ENCODE measurements around the gene RFTN1.

The RFTN1 gene

DNA sequence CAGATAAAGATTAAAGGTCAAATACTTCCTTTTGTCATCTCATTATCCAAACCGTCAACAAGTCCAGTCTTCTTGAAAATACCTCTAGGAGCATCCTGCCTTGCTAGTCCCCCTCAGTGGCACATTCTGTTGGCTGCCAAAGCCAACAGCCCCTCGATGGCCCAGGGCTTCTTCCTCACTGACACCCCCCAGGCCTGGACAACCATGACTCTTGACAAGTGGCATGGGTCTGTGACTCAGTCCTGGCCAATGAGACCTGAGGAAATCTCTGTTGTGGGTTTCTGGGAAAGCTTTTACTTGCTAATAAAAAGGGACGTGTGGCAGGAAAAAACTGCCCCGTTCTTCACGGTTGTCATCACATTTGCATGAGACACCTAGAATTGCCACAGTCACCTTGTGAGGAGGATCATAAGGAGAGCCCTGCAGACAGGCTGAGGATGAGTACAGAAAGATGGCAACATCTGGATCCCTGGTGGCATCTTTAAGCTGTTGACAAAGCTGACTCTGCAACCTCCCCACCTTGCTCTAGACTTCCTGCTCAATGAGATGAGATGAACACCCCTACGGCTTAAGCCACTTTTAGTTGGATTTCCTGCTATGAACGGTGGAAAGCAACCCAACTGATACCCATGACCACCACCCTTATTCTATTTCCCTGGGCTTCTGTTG lies 167.0 kb downstream of the RFTN1 start:
- TF ChIP-seq, protein P1, sequence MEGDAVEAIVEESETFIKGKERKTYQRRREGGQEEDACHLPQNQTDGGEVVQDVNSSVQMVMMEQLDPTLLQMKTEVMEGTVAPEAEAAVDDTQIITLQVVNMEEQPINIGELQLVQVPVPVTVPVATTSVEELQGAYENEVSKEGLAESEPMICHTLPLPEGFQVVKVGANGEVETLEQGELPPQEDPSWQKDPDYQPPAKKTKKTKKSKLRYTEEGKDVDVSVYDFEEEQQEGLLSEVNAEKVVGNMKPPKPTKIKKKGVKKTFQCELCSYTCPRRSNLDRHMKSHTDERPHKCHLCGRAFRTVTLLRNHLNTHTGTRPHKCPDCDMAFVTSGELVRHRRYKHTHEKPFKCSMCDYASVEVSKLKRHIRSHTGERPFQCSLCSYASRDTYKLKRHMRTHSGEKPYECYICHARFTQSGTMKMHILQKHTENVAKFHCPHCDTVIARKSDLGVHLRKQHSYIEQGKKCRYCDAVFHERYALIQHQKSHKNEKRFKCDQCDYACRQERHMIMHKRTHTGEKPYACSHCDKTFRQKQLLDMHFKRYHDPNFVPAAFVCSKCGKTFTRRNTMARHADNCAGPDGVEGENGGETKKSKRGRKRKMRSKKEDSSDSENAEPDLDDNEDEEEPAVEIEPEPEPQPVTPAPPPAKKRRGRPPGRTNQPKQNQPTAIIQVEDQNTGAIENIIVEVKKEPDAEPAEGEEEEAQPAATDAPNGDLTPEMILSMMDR (conservative IDR thresholded peaks at IDR 0.05; ENCODE audit: low read length): no peak
- TF ChIP-seq EZH2phosphoT487 (IDR thresholded peaks at IDR 0.05; ENCODE audit: borderline replicate concordance): no peak
- no peaks in the 10 kb centered on the region for H3K79me2 ChIP-seq (ENCODE audit: insufficient read depth, low read length)
- H3F3A ChIP-seq (ENCODE audit: low read depth): no peaks in the 10 kb centered on the region
- H3K9me3 ChIP-seq (ENCODE audit: insufficient read depth, low read depth, low read length): 0 out of 2 replicates have a peak, but pooled peaks cover 6% of the 10 kb centered on the region
- no peaks in the 10 kb centered on the region for H3K27me3 ChIP-seq (ENCODE audit: insufficient read depth, low read length, poor library complexity, severe bottlenecking)
- H2AFZ ChIP-seq (ENCODE audit: low read length): no peak overlapping the region
- H3K4me3 ChIP-seq (ENCODE audit: low read length, poor library complexity, severe bottlenecking): no peak overlapping the region
- no peaks in the 10 kb centered on the region for H4K20me1 ChIP-seq (ENCODE audit: insufficient read depth, low read length, poor library complexity, severe bottlenecking)
- H3K9ac ChIP-seq (ENCODE audit: low read depth, low read length, poor library complexity, severe bottlenecking): no peak overlapping the region
- no peaks in the 10 kb centered on the region for H3K4me1 ChIP-seq (ENCODE audit: insufficient read depth, low read length, poor library complexity, severe bottlenecking)
- H3K36me3 ChIP-seq (ENCODE audit: insufficient read depth, low read length): peaks cover 82% of the 10 kb centered on the region; the same call in 1 of the 2 replicates
- no peak overlapping the region for H3K4me2 ChIP-seq (ENCODE audit: low read depth, low read length, poor library complexity, severe bottlenecking)
- H3K9me2 ChIP-seq (replicated peaks; ENCODE audit: low read depth, low read length): no peaks in the 10 kb centered on the region

DNA sequence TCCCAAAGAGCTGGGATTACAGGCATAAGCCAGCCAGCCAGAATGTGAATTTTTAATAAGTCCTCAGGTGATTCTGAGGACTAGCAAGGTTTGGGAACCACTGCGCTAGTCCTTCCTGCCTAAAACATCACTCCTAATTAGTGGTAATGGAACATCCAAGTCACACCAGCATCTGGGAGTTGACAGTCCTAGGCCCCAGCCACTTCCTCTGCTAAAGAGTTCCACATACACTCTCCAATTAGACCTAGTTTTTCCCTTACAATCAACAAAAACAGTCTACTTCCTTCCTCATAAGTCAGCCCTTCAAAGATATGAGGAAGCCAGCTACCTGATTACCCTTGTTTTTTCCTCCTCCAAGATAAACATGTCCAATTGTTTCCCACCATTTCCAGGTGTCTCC lies 170.4 kb downstream of the RFTN1 start:
- no peak for TF ChIP-seq EZH2phosphoT487 (IDR thresholded peaks at IDR 0.05; ENCODE audit: borderline replicate concordance)
- TF ChIP-seq, protein P1 (conservative IDR thresholded peaks at IDR 0.05; ENCODE audit: low read length): no peak
- no peaks in the 10 kb centered on the region for H3K27me3 ChIP-seq (ENCODE audit: insufficient read depth, low read length, poor library complexity, severe bottlenecking)
- H3K9me2 ChIP-seq (replicated peaks; ENCODE audit: low read depth, low read length): no peaks in the 10 kb centered on the region
- H4K20me1 ChIP-seq (ENCODE audit: insufficient read depth, low read length, poor library complexity, severe bottlenecking): no peaks in the 10 kb centered on the region
- no peak overlapping the region for H3K4me3 ChIP-seq (ENCODE audit: low read length, poor library complexity, severe bottlenecking)
- H3K79me2 ChIP-seq (ENCODE audit: insufficient read depth, low read length): peaks cover 12% of the 10 kb centered on the region; the same call in 1 of the 2 replicates
- no peaks in the 10 kb centered on the region for H3F3A ChIP-seq (ENCODE audit: low read depth)
- H3K9me3 ChIP-seq (ENCODE audit: insufficient read depth, low read depth, low read length): 0 out of 2 replicates have a peak, but pooled peaks cover 6% of the 10 kb centered on the region
- peaks cover 49% of the 10 kb centered on the region; the same call in 1 of the 2 replicates for H3K36me3 ChIP-seq (ENCODE audit: insufficient read depth, low read length)
- H3K4me2 ChIP-seq (ENCODE audit: low read depth, low read length, poor library complexity, severe bottlenecking): no peak overlapping the region
- no peak overlapping the region for H2AFZ ChIP-seq (ENCODE audit: low read length)
- H3K4me1 ChIP-seq (ENCODE audit: insufficient read depth, low read length, poor library complexity, severe bottlenecking): peaks cover 29% of the 10 kb centered on the region
- H3K9ac ChIP-seq (ENCODE audit: low read depth, low read length, poor library complexity, severe bottlenecking): no peak overlapping the region

DNA sequence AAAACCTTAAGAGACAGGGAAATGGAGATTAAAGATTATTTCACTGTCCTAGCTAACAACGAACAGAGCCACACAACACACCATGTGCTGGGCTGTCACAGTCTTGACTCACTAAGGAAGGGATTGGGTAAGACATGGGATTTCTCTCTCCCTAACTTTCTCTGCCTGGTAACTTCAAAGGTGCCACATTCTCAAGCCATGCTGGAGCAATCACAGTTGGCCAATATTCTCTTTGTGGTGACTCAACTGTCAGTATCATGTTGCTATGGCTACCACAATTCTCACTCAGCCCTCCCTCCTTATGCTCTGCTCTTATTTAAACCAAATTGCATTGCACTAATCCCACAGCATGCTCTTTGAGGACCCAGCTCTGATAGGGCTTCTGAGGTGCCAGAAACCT lies 174.5 kb downstream of the RFTN1 start:
- Histone ChIP-seq H3K9ac (ENCODE audit: low read depth, low read length, poor library complexity, severe bottlenecking) (peak overlapping the region; percentile 31), H3K36me3 (ENCODE audit: insufficient read depth, low read length) (peaks cover 27% of the 10 kb centered on the region; the same call in 1 of the 2 replicates), H3K79me2 (ENCODE audit: insufficient read depth, low read length) (peaks cover 37% of the 10 kb centered on the region; the same call in 1 of the 2 replicates), H4K20me1 (ENCODE audit: insufficient read depth, low read length, poor library complexity, severe bottlenecking) (no peaks in the 10 kb centered on the region), H2AFZ (ENCODE audit: low read length) (no peak overlapping the region), H3K4me1 (ENCODE audit: insufficient read depth, low read length, poor library complexity, severe bottlenecking) (peaks cover 42% of the 10 kb centered on the region), H3F3A (ENCODE audit: low read depth) (no peaks in the 10 kb centered on the region), H3K9me3 (ENCODE audit: insufficient read depth, low read depth, low read length) (0 out of 2 replicates have a peak, but pooled peaks cover 6% of the 10 kb centered on the region), H3K4me2 (ENCODE audit: low read depth, low read length, poor library complexity, severe bottlenecking) (peak overlapping the region; percentile 63), H3K9me2 (replicated peaks; ENCODE audit: low read depth, low read length) (no peaks in the 10 kb centered on the region), H3K4me3 (ENCODE audit: low read length, poor library complexity, severe bottlenecking) (peak overlapping the region; percentile 46), H3K27me3 (ENCODE audit: insufficient read depth, low read length, poor library complexity, severe bottlenecking) (no peaks in the 10 kb centered on the region)
- TF ChIP-seq, protein P1 (conservative IDR thresholded peaks at IDR 0.05; ENCODE audit: low read length): no peak
- TF ChIP-seq EZH2phosphoT487 (IDR thresholded peaks at IDR 0.05; ENCODE audit: borderline replicate concordance): no peak

Measured in Loucy (cell line).